SU-DHL-6 (cell line): Measurements from ENCODE around the gene PDCD11.

ENCODE experiments used
- H2AFZ ChIP-seq: fragments of 200-600 bp; sonication (generic); 2 replicates; pipeline ENCODE4 v1.6.1; 2014; ENCODE audit warnings: low read depth, mild to moderate bottlenecking, moderate library complexity, mixed read lengths, antibody characterized with exemption, low read length; ENCODE audit not compliant: severe bottlenecking
- H3F3A ChIP-seq: fragments of 200-600 bp; shearing (Covaris generic); 2 replicates; pipeline ENCODE4 v1.6.0; 2016; ENCODE audit warnings: antibody characterized with exemption, mild to moderate bottlenecking; ENCODE audit not compliant: insufficient read depth
- H3K27ac ChIP-seq: fragments of 200-600 bp; sonication (generic); 2 replicates; pipeline ENCODE4 v1.5.1; 2016; ENCODE audit warnings: low read depth, mild to moderate bottlenecking, low read length, moderate library complexity, mixed read lengths
- H3K27me3 ChIP-seq: fragments of 200-600 bp; sonication (generic), shearing (Covaris generic); 2 replicates; pipeline ENCODE4 v1.6.0; 2014; ENCODE audit warnings: mild to moderate bottlenecking, low read length
- H3K36me3 ChIP-seq: fragments of 200-600 bp; sonication (generic); 2 replicates; pipeline ENCODE4 v1.6.1; 2014; ENCODE audit warnings: mild to moderate bottlenecking, low read length, mixed read lengths
- H3K4me2 ChIP-seq: fragments of 300-600, 200-600 bp; shearing (Covaris generic), sonication (generic); 2 replicates; pipeline ENCODE4 v1.6.0; 2014; ENCODE audit warnings: low read length, low read depth, mild to moderate bottlenecking; ENCODE audit not compliant: poor library complexity, severe bottlenecking
- H3K4me3 ChIP-seq: fragments of 200-600 bp; sonication (generic); 2 replicates; pipeline ENCODE4 v1.5.1; 2014; ENCODE audit warnings: antibody characterized with exemption, low read length, mild to moderate bottlenecking, mixed read lengths; ENCODE audit not compliant: insufficient read depth, poor library complexity, severe bottlenecking
- H3K79me2 ChIP-seq: fragments of 200-600 bp; sonication (generic); 2 replicates; pipeline ENCODE4 v1.6.1; 2014; ENCODE audit warnings: mild to moderate bottlenecking, low read length, moderate library complexity; ENCODE audit not compliant: insufficient read depth
- H3K9ac ChIP-seq: fragments of 200-600 bp; sonication (generic); 2 replicates; pipeline ENCODE4 v1.7.0; 2014; ENCODE audit warnings: mild to moderate bottlenecking, low read length
- H3K9me2 ChIP-seq: fragments of 200-600 bp; sonication (generic); replicated peaks from 2 replicates; pipeline ENCODE4 v1.6.1; 2014; ENCODE audit warnings: low read length; ENCODE audit not compliant: insufficient read depth
- H3K9me3 ChIP-seq: fragments of 200-600 bp; sonication (generic); 2 replicates; pipeline ENCODE4 v1.6.1; 2014; ENCODE audit warnings: low read length, mixed read lengths; ENCODE audit not compliant: insufficient read depth
- H4K20me1 ChIP-seq: fragments of 200-600 bp; sonication (generic); 2 replicates; pipeline ENCODE4 v1.6.1; 2014; ENCODE audit warnings: low read depth, mild to moderate bottlenecking, antibody characterized with exemption, low read length, moderate library complexity, mixed read lengths
- EZH2phosphoT487 ChIP-seq: fragments of 200-600 bp; sonication (generic), shearing (Covaris generic); conservative IDR thresholded peaks from 2 replicates; pipeline ENCODE4 v1.6.1; 2018; ENCODE audit warnings: mild to moderate bottlenecking, antibody characterized with exemption, low read length, moderate library complexity, mixed read lengths
- TF ChIP-seq, protein P1 (sequence below): fragments of 200-600 bp; sonication (generic); IDR thresholded peaks from one replicate; pipeline ENCODE4 v1.5.1; 2017; ENCODE audit warnings: antibody characterized with exemption, mild to moderate bottlenecking, low read length, moderate library complexity; ENCODE audit not compliant: insufficient read depth, poor library complexity, severe bottlenecking

The PDCD11 gene

GRCh38 chr10:103455235-103455634, 58.8 kb downstream of the PDCD11 start:
- no peaks in the 10 kb centered on the region for H3K79me2 ChIP-seq
- H3K9ac ChIP-seq, result no peak overlapping the region
- no peaks in the 10 kb centered on the region for H3K9me3 ChIP-seq
- no peaks in the 10 kb centered on the region for H3K27me3 ChIP-seq
- H3F3A ChIP-seq, result no peaks in the 10 kb centered on the region
- no peaks in the 10 kb centered on the region for H4K20me1 ChIP-seq
- no peaks in the 10 kb centered on the region for H3K36me3 ChIP-seq
- H3K27ac ChIP-seq, result no peak overlapping the region
- H3K4me3 ChIP-seq, result no peak overlapping the region
- no peaks in the 10 kb centered on the region for H3K9me2 ChIP-seq
- TF ChIP-seq EZH2phosphoT487, result no peak
- TF ChIP-seq, protein P1, sequence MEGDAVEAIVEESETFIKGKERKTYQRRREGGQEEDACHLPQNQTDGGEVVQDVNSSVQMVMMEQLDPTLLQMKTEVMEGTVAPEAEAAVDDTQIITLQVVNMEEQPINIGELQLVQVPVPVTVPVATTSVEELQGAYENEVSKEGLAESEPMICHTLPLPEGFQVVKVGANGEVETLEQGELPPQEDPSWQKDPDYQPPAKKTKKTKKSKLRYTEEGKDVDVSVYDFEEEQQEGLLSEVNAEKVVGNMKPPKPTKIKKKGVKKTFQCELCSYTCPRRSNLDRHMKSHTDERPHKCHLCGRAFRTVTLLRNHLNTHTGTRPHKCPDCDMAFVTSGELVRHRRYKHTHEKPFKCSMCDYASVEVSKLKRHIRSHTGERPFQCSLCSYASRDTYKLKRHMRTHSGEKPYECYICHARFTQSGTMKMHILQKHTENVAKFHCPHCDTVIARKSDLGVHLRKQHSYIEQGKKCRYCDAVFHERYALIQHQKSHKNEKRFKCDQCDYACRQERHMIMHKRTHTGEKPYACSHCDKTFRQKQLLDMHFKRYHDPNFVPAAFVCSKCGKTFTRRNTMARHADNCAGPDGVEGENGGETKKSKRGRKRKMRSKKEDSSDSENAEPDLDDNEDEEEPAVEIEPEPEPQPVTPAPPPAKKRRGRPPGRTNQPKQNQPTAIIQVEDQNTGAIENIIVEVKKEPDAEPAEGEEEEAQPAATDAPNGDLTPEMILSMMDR, result no peak
- H2AFZ ChIP-seq, result no peak overlapping the region
- H3K4me2 ChIP-seq, result no peak overlapping the region

DNA sequence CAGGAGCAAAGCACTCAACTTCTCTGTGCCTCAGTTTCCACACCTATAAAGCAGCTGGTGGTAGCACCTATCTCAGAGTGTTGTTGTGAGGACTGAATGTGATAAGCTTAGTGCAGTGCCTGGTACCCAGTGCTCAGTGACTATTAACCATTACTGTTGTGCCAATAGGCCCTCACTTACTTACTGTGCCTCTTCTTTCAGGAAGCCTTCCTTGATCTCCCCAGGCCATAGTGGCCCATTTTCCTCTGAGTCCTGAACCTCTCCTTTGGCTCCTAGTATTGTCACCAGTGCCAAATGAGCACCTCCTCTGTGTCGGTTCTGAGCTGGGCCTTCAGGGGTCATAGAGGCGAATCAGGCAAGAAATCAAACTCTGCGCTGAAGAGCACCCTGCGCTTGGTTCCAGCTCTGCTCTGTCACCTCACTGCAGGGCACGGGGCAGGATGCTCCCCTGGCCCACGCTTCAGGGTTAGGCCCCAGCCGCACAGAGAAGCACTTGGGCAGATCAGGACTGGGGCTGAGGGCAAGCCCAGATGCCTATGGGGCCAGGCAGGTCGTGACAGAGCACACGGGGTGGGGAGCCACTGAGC, 59.7 kb downstream of the PDCD11 start:
- Histone ChIP-seq H3K9me2 (no peaks in the 10 kb centered on the region), H3K79me2 (no peaks in the 10 kb centered on the region), H3K27me3 (no peaks in the 10 kb centered on the region), H3K4me3 (no peak overlapping the region), H3K9ac (no peak overlapping the region), H3K9me3 (no peaks in the 10 kb centered on the region), H3K27ac (no peak overlapping the region), H2AFZ (no peak overlapping the region), H3K36me3 (no peaks in the 10 kb centered on the region), H3F3A (no peaks in the 10 kb centered on the region), H4K20me1 (no peaks in the 10 kb centered on the region), H3K4me2 (no peak overlapping the region)
- TF ChIP-seq, protein P1, result no peak
- no peak for TF ChIP-seq EZH2phosphoT487

GRCh38 chr10:103457176-103457712, 60.8 kb downstream of the PDCD11 start:
- TF ChIP-seq EZH2phosphoT487, result no peak
- TF ChIP-seq, protein P1, result no peak
- H3K79me2 ChIP-seq, result no peaks in the 10 kb centered on the region
- no peaks in the 10 kb centered on the region for H3F3A ChIP-seq
- no peak overlapping the region for H3K4me2 ChIP-seq
- no peaks in the 10 kb centered on the region for H3K27me3 ChIP-seq
- no peak overlapping the region for H3K4me3 ChIP-seq
- H3K9me3 ChIP-seq, result no peaks in the 10 kb centered on the region
- H3K27ac ChIP-seq, result no peak overlapping the region
- H4K20me1 ChIP-seq, result no peaks in the 10 kb centered on the region
- no peak overlapping the region for H2AFZ ChIP-seq
- no peaks in the 10 kb centered on the region for H3K36me3 ChIP-seq
- no peaks in the 10 kb centered on the region for H3K9me2 ChIP-seq
- H3K9ac ChIP-seq, result no peak overlapping the region
